T-helper 2 cell treated with Interferon-gamma antibody and Interleukin-4, amounts not matched to agents 100 ng/mL and 5 ng/mL, for 36 hours (primary cell): ENCODE results near the gene PEX11A. TPM values are rescaled to one million over a fixed set of nuclear protein-coding genes. Genes with fewer than 3 reads are reported as not detected.

Source experiments
- intact Hi-C: fragments of 100-400 bp; cut with micrococcal nuclease; formaldehyde crosslinking; loops from one replicate; pipeline ENCODE4 v1.15.1; 2023
- total RNA-seq: library from RNA; stranded (reverse); gene quantifications from 2 replicates; pipeline ENCODE4 v1.2.3, GENCODE V29; 2022

The PEX11A gene
- total RNA-seq, 1 donor from 2014 or later: 0.93 TPM

GRCh38 chr15:89656116-89656815 is 34.3 kb downstream of the PEX11A start:
- intact Hi-C loops: no loop called here

DNA sequence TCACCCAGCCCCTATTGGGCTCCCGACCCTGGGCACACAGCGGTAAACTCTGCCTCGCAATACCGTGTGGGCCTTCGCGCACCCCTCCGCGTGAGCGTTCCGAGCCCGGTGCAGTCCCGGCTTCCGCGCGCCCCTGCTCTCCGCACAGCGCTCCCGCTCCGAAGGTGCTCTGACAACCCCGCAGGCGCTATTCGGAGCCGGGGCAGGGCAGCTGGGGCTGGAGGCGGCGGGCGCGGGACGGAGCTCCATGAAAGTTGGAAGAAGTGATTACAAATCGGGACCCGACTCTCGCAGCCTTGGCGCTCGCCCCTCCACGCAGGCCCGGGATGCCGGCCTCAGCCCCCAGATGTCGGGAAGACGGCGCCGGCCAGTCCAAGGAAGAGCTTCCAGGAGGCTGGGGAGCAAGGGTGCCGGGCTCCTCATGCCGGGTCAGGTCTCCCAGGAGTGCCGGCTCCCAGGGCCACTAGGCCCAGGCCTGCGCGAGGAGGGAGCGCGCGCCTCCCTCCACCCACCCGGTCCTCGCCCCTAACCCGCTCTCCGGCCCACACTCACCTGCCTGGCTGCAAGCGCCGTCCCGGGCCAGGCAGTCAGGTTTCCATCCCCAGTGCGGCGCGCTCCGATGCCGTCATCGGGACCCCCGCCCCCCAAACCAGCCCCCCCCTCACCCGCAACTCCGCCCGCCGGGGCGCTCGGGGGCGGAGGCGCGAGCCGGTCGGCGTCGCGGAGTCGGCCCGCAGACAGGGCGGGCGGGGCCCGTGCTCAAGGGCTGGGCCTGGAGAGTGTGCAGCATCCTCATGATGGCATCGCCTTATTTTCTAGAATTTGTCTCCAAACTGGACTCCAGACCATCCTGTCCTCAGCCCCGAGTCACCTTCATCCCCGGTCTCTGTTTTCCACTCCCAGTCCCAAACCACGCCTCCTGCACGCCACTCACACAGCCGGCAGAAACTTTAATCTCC is 35.4 kb downstream of the PEX11A start, which contains the start of gene KIF7:
KIF7 (minus strand) TSS at position 621 of the 959 bp plus-strand sequence. CDS start 2,537 bp downstream, outside the sequence.
- intact Hi-C loops: no loop called here

- intact Hi-C loops: no loop called here
These were observed 36.2 kb downstream of the PEX11A start for GRCh38 chr15:89654301-89654761.

DNA sequence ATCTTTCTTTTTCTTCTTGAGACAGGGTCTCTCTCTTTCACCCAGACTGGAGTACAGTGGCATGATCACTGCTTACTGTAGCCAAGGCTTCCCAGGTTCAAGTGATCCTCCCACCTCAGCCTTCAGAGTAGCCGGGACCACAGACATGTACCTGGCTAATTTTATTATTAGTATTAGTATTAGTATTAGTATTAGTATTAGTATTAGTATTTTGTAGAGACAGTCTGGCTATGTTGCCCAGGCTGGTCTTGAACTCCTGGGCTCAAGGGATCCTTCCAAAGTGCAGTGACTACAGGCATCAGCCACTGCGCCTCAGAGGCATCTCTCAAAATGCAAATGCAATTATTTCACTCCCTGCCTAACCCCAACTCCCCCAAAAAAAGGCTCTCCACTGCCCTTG is 37.0 kb downstream of the PEX11A start:
- intact Hi-C loops: no loop called here

DNA sequence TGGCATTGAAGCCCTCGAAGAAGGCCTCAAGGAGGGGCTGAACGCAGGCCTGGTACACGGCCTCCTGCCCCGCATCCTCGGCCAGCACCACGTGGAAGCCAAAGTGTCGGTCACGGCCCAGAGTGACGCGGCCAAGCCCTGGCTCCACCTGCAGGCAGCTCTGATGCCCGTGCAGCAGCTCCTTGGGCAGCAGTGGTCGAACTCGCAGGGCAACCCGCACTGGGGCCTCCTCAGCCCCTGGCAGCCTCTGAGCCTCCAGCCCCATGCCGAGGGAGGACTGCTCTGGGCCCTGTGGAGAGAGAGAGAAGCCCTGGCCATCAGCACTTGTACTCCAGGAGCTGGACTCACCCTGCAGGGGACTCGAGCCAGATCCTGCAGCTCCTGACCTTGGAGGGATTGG is 37.9 kb downstream of the PEX11A start:
- intact Hi-C loops: no loop called here

DNA sequence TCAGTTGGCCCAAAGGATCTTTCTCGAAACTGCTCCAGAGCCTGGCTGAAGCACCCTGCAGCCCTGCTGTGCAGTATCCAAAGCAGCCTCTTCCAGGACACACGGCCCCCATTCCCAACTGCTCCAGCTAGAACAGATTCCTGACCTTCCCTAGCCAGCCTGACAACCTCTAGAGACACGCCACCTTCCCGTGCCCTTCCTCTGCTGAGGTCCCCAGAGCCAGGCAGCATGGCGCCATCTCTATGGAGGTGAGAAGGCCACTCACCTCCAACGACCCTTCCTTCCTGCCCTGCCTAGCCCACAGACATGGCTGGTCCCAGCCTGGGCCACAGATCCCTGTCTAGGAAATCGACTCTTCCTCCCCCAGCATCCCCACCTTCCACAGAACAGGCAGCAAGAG is 38.4 kb downstream of the PEX11A start:
- intact Hi-C loops: no loop called here

- intact Hi-C loops: no loop called here
These were observed 40.8 kb downstream of the PEX11A start for GRCh38 chr15:89649716-89650115.

DNA sequence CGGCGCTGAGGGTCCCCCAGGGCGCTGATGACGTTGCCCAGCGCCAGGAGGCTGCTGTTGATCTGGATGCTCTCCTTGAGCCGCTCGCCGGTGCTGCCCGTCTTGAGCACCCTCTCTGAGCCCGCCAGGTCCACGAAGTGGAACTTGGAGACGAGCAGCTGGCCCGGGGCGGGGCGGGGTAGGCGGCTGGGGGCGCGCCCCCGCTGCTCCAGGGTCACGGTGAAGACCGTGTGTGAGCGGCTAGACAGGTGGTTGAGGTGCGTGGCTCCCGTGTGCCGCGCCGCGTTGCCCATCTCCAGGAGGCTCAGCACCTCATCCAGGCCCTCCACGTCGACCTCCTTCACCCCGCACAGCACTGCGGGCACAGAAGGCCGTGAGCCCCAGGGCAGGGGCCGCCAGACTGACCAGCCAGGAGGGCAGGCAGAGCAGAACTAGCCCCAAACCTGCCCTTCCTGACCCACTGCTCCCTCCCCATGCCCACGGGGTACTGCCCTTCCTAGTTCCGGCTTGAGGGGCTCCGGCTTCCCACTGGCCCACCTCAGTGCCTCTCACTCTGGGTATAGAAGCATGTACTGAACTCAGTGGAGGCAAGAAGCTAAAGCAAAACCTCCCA is 41.4 kb downstream of the PEX11A start:
- intact Hi-C loops: no loop called here

- intact Hi-C loops: no loop called here
These were observed 42.2 kb downstream of the PEX11A start for GRCh38 chr15:89648106-89649012.

DNA sequence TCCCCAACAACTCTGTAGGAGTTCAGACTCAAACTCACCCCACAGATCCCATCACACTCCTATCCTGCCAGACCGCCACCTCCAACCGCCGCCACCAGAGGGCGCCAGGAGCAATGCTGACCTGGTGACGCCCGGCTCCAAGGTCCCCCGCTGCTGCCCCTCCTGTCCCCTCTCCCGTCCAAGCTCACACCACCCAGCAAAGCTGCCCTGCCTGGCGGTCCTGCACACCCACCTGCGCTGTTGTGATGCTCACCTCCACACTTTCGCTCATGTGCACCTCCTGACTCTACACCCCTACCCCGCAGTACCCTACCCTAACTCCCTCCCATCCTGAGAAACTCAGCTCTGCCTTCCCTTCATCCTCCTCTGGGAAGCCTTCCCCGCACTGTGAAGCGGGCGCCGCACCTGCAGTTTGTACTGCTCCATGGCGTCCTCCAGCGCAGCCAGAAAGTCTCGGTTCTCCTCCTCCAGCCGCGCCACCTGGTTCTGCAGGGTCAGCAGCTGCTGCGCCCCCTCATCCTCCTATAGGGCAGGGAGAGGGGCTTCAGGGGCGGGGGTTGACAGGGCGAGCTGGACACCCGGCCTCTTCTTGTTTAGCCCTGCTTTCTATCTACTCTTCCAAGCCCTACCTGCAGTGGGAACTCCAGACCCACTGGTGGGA is 43.2 kb downstream of the PEX11A start:
- intact Hi-C loops: no loop called here

DNA sequence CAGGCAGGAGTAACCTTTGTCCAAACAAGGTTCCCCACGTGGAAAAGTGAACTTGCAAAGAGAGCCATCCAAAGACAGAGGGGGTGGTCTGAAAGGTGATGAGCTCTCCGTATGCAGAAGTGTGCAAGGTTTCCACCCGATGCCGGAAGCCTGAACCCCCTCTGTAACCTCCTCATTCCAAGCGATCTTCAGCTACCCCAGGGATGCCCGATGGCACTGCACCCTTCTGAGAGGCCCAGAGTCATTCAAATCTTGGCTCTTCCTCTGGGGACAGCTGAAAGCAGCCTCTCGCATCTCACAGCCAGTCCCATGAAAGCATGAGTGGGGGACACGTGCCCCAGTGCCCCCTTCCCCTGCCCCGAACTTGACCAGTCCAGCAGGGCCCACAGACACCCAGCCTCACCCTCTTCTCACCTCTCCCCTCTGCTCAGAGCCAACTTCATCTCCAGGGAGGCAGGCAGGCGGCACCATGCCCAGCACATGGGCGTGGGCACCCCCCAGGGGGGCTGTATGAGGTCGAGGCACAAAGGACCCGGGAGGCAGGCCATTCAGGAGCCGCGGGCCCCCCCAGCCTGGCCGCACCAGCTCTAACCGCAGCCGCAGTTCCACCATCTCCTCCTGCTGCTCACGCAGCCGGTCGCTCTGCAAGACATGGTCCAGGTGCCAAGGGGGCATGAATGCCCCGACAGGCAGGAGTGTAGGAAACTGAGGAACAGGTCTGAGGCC is 44.0 kb downstream of the PEX11A start:
- intact Hi-C loops: no loop called here

GRCh38 chr15:89645680-89646079 is 44.9 kb downstream of the PEX11A start:
- intact Hi-C loops: no loop called here

DNA sequence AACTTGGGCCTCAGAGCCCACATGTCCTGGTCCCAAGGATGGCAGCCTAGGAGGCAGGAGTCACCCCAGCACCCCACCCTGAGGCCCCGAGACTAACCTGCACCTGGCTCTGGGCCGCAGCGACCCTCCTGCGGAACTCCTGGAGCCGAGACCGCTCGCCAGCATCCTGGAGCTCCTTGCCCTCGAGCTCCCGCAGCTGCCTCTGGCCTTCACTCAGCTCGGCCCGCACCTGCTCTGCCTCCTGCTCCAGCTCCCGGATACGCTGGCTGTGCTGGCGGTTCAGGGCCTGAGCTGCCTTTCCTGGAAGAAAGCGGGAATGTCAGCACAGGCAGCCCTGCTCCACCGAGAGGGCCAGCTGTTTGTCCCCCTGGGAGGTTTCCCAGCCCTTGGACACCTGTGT is 48.4 kb downstream of the PEX11A start:
- intact Hi-C loops: no loop called here

GRCh38 chr15:89641053-89641452 is 49.5 kb downstream of the PEX11A start:
- intact Hi-C loops: no loop called here

GRCh38 chr15:89640245-89640644 is 50.3 kb downstream of the PEX11A start:
- intact Hi-C loops: no loop called here

DNA sequence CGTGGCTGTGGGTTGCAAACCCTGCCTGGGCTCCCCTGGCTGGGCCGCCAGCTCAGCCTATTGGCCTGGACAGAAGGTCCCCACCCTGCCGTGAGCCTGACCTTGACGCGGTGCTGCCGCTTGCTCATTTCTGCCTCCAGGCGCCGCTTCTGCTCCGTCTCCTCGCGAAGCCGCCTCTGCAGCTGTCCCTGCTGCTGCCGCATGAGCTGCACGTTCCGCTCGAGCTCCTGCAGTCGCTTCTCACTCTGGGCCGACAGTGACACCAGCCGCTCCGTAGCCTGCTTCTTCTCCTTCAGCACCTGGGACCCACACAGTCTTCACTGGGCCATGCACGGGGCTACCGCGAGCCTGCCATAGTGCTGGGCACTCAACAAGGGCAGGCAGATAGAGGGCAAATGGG is 57.0 kb downstream of the PEX11A start:
- intact Hi-C loops: no loop called here

- intact Hi-C loops: no loop called here
These were observed 57.8 kb downstream of the PEX11A start for GRCh38 chr15:89632563-89633430.

DNA sequence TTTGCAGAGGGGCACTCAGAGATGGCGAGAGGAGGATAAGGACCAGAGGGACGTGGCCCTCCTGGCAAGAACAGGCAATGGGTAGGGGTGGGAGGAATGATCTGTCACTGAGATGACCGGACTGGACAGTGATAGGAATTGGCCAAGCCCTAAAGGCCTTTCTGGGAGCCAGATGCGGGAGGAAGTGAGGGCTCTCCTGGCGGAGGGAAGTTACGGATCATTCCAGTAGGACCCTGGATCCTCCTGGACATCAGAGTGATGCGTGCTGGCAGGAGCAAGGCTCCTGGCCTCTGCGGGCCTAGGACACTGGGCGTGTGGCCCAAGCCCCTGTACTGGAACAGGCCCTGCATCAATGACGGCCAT is 58.7 kb downstream of the PEX11A start:
- intact Hi-C loops: no loop called here
